Panc1 (cell line): ENCODE measurements around the gene FILIP1L.

Experiments
- POLR2AphosphoS5 ChIP-seq: IDR thresholded peaks from 2 replicates; pipeline ENCODE4 v1.6.1; 2012; ENCODE audit warnings: mild to moderate bottlenecking, low read depth, low read length, moderate library complexity
- SIN3A ChIP-seq: IDR thresholded peaks from 2 replicates; pipeline ENCODE4 v1.6.1; 2012; ENCODE audit warnings: low read depth, mild to moderate bottlenecking, low read length, moderate library complexity, borderline replicate concordance; ENCODE audit not compliant: insufficient read depth
- TF ChIP-seq, protein P1 (sequence below): fragments of 450-650 bp; IDR thresholded peaks from 2 replicates; pipeline ENCODE4 v1.5.1; 2017; ENCODE audit warnings: mild to moderate bottlenecking
- TF ChIP-seq, protein P2 (sequence below), 2 experiments: IDR thresholded peaks; 2 replicates each; pipeline ENCODE4 v1.6.1; 2011 to 2012; ENCODE audit warnings: low read depth in 2 of 2, control low read depth in 1 of 2, low read length in 1 of 2, mild to moderate bottlenecking in 1 of 2, moderate library complexity in 1 of 2; ENCODE audit not compliant: insufficient read depth in 1 of 2

DNA sequence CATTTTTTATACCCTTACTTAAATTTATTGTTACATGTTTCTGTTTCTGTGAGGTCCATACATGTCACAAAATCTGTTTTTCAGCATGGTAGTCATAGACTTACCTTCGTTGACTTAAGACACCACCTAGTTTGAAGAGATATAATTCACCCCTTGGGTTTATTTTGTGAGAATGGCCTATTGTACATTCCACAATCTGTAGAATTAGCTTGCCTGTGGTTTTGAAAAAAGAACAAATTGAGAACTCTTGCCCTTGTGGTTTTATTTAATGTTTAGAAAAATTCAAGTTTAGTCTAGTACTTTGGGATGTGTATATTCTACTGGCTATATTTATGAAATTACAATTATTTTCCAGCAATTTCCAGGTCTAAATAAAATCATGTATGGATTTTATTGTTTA lies 31.6 kb downstream of the FILIP1L start:
- TF ChIP-seq, protein P1, sequence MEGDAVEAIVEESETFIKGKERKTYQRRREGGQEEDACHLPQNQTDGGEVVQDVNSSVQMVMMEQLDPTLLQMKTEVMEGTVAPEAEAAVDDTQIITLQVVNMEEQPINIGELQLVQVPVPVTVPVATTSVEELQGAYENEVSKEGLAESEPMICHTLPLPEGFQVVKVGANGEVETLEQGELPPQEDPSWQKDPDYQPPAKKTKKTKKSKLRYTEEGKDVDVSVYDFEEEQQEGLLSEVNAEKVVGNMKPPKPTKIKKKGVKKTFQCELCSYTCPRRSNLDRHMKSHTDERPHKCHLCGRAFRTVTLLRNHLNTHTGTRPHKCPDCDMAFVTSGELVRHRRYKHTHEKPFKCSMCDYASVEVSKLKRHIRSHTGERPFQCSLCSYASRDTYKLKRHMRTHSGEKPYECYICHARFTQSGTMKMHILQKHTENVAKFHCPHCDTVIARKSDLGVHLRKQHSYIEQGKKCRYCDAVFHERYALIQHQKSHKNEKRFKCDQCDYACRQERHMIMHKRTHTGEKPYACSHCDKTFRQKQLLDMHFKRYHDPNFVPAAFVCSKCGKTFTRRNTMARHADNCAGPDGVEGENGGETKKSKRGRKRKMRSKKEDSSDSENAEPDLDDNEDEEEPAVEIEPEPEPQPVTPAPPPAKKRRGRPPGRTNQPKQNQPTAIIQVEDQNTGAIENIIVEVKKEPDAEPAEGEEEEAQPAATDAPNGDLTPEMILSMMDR: no peak
- TF ChIP-seq POLR2AphosphoS5 (no peak), SIN3A (no peak)
- TF ChIP-seq, protein P2, sequence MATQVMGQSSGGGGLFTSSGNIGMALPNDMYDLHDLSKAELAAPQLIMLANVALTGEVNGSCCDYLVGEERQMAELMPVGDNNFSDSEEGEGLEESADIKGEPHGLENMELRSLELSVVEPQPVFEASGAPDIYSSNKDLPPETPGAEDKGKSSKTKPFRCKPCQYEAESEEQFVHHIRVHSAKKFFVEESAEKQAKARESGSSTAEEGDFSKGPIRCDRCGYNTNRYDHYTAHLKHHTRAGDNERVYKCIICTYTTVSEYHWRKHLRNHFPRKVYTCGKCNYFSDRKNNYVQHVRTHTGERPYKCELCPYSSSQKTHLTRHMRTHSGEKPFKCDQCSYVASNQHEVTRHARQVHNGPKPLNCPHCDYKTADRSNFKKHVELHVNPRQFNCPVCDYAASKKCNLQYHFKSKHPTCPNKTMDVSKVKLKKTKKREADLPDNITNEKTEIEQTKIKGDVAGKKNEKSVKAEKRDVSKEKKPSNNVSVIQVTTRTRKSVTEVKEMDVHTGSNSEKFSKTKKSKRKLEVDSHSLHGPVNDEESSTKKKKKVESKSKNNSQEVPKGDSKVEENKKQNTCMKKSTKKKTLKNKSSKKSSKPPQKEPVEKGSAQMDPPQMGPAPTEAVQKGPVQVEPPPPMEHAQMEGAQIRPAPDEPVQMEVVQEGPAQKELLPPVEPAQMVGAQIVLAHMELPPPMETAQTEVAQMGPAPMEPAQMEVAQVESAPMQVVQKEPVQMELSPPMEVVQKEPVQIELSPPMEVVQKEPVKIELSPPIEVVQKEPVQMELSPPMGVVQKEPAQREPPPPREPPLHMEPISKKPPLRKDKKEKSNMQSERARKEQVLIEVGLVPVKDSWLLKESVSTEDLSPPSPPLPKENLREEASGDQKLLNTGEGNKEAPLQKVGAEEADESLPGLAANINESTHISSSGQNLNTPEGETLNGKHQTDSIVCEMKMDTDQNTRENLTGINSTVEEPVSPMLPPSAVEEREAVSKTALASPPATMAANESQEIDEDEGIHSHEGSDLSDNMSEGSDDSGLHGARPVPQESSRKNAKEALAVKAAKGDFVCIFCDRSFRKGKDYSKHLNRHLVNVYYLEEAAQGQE (IDR thresholded peaks at IDR 0.05; ENCODE audit: insufficient read depth in 1 of 2, low read depth in 2 of 2, low read length in 1 of 2): no peak
